Keratinocyte (primary cell): ENCODE results near the gene BBOX1.

Experiments used
- CTCF ChIP-seq, 3 experiments: IDR thresholded peaks in 1 of 3; conservative IDR thresholded peaks in 1 of 3; optimal IDR thresholded peaks in 1 of 3; 2 replicates in 2 of 3; 3 replicates in 1 of 3; pipeline versions ENCODE3 to v1.5.1; 2011; ENCODE audit warnings: low read length in 3 of 3, mild to moderate bottlenecking in 3 of 3, moderate library complexity in 2 of 3, control low read depth in 1 of 3, inconsistent platforms in 1 of 3; ENCODE audit not compliant: insufficient read depth in 2 of 3; ENCODE audit errors: extremely low read depth in 1 of 3
- EZH2 ChIP-seq: IDR thresholded peaks from one replicate; pipeline ENCODE4 v1.6.1; 2012; ENCODE audit warnings: inconsistent platforms, mild to moderate bottlenecking, low read length, moderate library complexity

- TF ChIP-seq CTCF (optimal IDR thresholded peaks at IDR 0.05 in 1 of 3, IDR thresholded peaks at IDR 0.05 in 1 of 3, conservative IDR thresholded peaks at IDR 0.05 in 1 of 3; ENCODE audit: extremely low read depth in 1 of 3, insufficient read depth in 2 of 3, low read length in 3 of 3): no peak
- no peak for TF ChIP-seq EZH2
Measured at GRCh38 chr11:27055065-27055682, 14.6 kb downstream of the BBOX1 start.
